Measurements from ENCODE around the gene RBMS3.

The RBMS3 gene

GRCh38 chr3:29301332-29302019 lies 20.6 kb downstream of the RBMS3 start:
- TF ChIP-seq CTCF (IDR thresholded peaks at IDR 0.05; ENCODE audit: extremely low read depth, insufficient read depth, missing control alignments) = no peak
- no peak for DNase-seq (ENCODE audit: low spot score)
- in situ Hi-C loops (cut with MboI; ENCODE audit: low pct_unique_long_range_greater_than_20kb, low sequenced_read_pairs, unreplicated experiment) = no loop called here

GRCh38 chr3:29302619-29303018 lies 21.7 kb downstream of the RBMS3 start:
- in situ Hi-C loops (cut with MboI; ENCODE audit: low pct_unique_long_range_greater_than_20kb, low sequenced_read_pairs, unreplicated experiment) = no loop called here
- TF ChIP-seq CTCF (IDR thresholded peaks at IDR 0.05; ENCODE audit: extremely low read depth, insufficient read depth, missing control alignments) = no peak
- no peak for DNase-seq (ENCODE audit: low spot score)

GRCh38 chr3:29307295-29307694 lies 26.4 kb downstream of the RBMS3 start:
- in situ Hi-C loops (cut with MboI; ENCODE audit: low pct_unique_long_range_greater_than_20kb, low sequenced_read_pairs, unreplicated experiment) = no loop called here

GRCh38 chr3:29310865-29311264 lies 30.0 kb downstream of the RBMS3 start:
- no peak for DNase-seq (ENCODE audit: low spot score)
- no peak for TF ChIP-seq CTCF (IDR thresholded peaks at IDR 0.05; ENCODE audit: extremely low read depth, insufficient read depth, missing control alignments)
- in situ Hi-C loops (cut with MboI; ENCODE audit: low pct_unique_long_range_greater_than_20kb, low sequenced_read_pairs, unreplicated experiment) = no loop called here

More at GRCh38 chr3:29307295-29307694, 26.4 kb downstream of the RBMS3 start:
- DNase-seq (ENCODE audit: low spot score) = no peak
- no peak for TF ChIP-seq CTCF (IDR thresholded peaks at IDR 0.05; ENCODE audit: extremely low read depth, insufficient read depth, missing control alignments)

GRCh38 chr3:29311795-29312194 lies 30.9 kb downstream of the RBMS3 start:
- DNase-seq (ENCODE audit: low spot score) = no peak
- in situ Hi-C loops (cut with MboI; ENCODE audit: low pct_unique_long_range_greater_than_20kb, low sequenced_read_pairs, unreplicated experiment) = no loop called here
- no peak for TF ChIP-seq CTCF (IDR thresholded peaks at IDR 0.05; ENCODE audit: extremely low read depth, insufficient read depth, missing control alignments)

- TF ChIP-seq CTCF (IDR thresholded peaks at IDR 0.05; ENCODE audit: extremely low read depth, insufficient read depth, missing control alignments) = no peak
- in situ Hi-C loops (cut with MboI; ENCODE audit: low pct_unique_long_range_greater_than_20kb, low sequenced_read_pairs, unreplicated experiment) = no loop called here
- DNase-seq (ENCODE audit: low spot score) = no peak
These were observed 31.5 kb downstream of the RBMS3 start for GRCh38 chr3:29312395-29312794.
